Measurements from ENCODE around the gene RCN1. TPM values are rescaled to one million over a fixed set of nuclear protein-coding genes. Genes with fewer than 3 reads are reported as not detected.

The RCN1 gene
- total and polyA plus RNA-seq, 11 donors, result 14.4 to 76.5 (median 25.3) TPM

DNA sequence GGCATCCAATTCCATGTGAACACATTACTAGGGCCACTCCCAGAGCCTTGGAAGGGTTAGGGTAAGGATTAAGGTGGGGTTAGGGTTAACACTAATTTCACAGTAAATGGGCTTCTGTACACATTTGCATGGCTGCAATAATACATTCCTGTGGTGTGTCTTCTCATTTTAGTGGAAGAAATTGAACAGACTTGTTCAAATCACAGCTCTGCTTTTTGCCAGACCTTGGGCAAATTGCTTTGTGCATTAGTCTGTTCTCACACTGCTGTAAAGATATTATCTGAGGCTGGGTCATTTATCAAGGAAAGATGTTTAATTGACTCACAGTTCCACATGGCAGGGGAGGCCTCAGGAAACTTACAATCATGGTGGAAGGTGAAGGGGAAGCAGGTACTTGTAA lies 45.4 kb upstream of the RCN1 start:
- TF ChIP-seq CTCF (IDR thresholded peaks at IDR 0.05), result no peak
- no peak for TF ChIP-seq POLR2A (IDR thresholded peaks at IDR 0.05)
- H3K9me3 ChIP-seq, result no peaks in the 10 kb centered on the region
- ATAC-seq, result no peak
- no peak for DNase-seq
- peaks cover 0 to 28% (median 0%) of the 10 kb centered on the region in 9 donors for H3K27me3 ChIP-seq
- intact Hi-C loops (cut with DNase I), result no loop called here
- H3K4me3 ChIP-seq, result no peak overlapping the region
- no peaks in the 10 kb centered on the region for H3K36me3 ChIP-seq
- no peak overlapping the region for H3K27ac ChIP-seq
- no peaks in the 10 kb centered on the region for H3K4me1 ChIP-seq

- H3K27me3 ChIP-seq, result peaks cover 0 to 24% (median 4%) of the 10 kb centered on the region in 9 donors
- DNase-seq (no peak), ATAC-seq (no peak)
- no peak overlapping the region for H3K27ac ChIP-seq
- WGBS, 4 donors, result 85 to 92% (median 90%) methylated on average over 4 of the region's 4 CpGs
- intact Hi-C loops (cut with DNase I), result loop anchor here in 1 of 10 donors (5.0 kb wide), 1 partner anchor 247 kb away; no protein-coding TSS in a partner anchor
- TF ChIP-seq CTCF (IDR thresholded peaks at IDR 0.05), result no peak
- TF ChIP-seq POLR2A (IDR thresholded peaks at IDR 0.05), result no peak
- H3K4me1 ChIP-seq, result peaks cover 0 to 3% (median 0%) of the 10 kb centered on the region in 12 donors
- no peaks in the 10 kb centered on the region for H3K36me3 ChIP-seq
- H3K9me3 ChIP-seq, result no peaks in the 10 kb centered on the region
- H3K4me3 ChIP-seq, result no peak overlapping the region
Measured at GRCh38 chr11:32050264-32050663, 40.6 kb upstream of the RCN1 start.

- intact Hi-C loops (cut with DNase I), result loop anchor here (1.0 to 5.0 kb wide), 5 partner anchors 121 to 245 kb away; no protein-coding TSS in a partner anchor
- H3K4me1 ChIP-seq, result peaks cover 0 to 3% (median 0%) of the 10 kb centered on the region in 12 donors
- TF ChIP-seq POLR2A (IDR thresholded peaks at IDR 0.05) (no peak), CTCF (IDR thresholded peaks at IDR 0.05) (peak; percentile 74 to 88 (median 80))
- no peak overlapping the region for H3K27ac ChIP-seq
- H3K27me3 ChIP-seq, result peaks cover 0 to 27% (median 4%) of the 10 kb centered on the region in 9 donors
- no peak overlapping the region for H3K4me3 ChIP-seq
- DNase-seq (peak in 3 of 5 donors; percentile 39 to 42 (median 42)), ATAC-seq (peak in 1 of 4 donors; percentile 63)
- no peaks in the 10 kb centered on the region for H3K9me3 ChIP-seq
- no peaks in the 10 kb centered on the region for H3K36me3 ChIP-seq
- WGBS, 4 donors, result 18 to 27% (median 21%) methylated on average over 6 of the region's 6 CpGs
Measured at GRCh38 chr11:32052215-32052614, 38.7 kb upstream of the RCN1 start.

GRCh38 chr11:32053151-32053888 lies 37.6 kb upstream of the RCN1 start:
- peaks cover 0 to 3% (median 0%) of the 10 kb centered on the region in 12 donors for H3K4me1 ChIP-seq
- H3K27ac ChIP-seq, result no peak overlapping the region
- intact Hi-C loops (cut with DNase I), result loop anchor here in 3 of 10 donors (2.0 to 5.0 kb wide), 2 partner anchors 119 to 244 kb away; no protein-coding TSS in a partner anchor
- no peaks in the 10 kb centered on the region for H3K36me3 ChIP-seq
- H3K9me3 ChIP-seq, result no peaks in the 10 kb centered on the region
- H3K27me3 ChIP-seq, result peaks cover 0 to 26% (median 4%) of the 10 kb centered on the region in 9 donors
- 82 to 84% (median 83%) methylated on average over 7 of the region's 7 CpGs for WGBS, 4 donors
- DNase-seq (no peak), ATAC-seq (no peak)
- no peak overlapping the region for H3K4me3 ChIP-seq
- no peak for TF ChIP-seq CTCF (IDR thresholded peaks at IDR 0.05)
- no peak for TF ChIP-seq POLR2A (IDR thresholded peaks at IDR 0.05)

All from heart left ventricle (tissue), 16 donors.